IMR-90 (cell line): Measurements from ENCODE around the gene TRIM37. TPM values are rescaled to one million over a fixed set of nuclear protein-coding genes. Genes with fewer than 3 reads are reported as not detected.

Experiments
- CHD1 ChIP-seq: IDR thresholded peaks from 2 replicates; pipeline ENCODE4 v1.6.1; 2012; ENCODE audit warnings: low read depth, low read length, improper control_type of control experiment
- SMC3 ChIP-seq: fragments of 150-350 bp; IDR thresholded peaks from 2 replicates; pipeline ENCODE4 v1.6.1; 2016; ENCODE audit warnings: low read depth, mild to moderate bottlenecking, antibody characterized with exemption, low read length, moderate library complexity
- polyA plus RNA-seq, 3 experiments: library from polyadenylated mRNA; depleted of rRNA; stranded (reverse); fragments of >200 nt; gene quantifications; 2 replicates each; pipeline ENCODE4 v1.2.3, GENCODE V29; 2012; ENCODE audit warnings: low replicate concordance in 1 of 3
- total RNA-seq: library from RNA; depleted of rRNA; stranded (reverse); fragments of >200 nt; gene quantifications from 2 replicates; pipeline ENCODE4 v1.2.3, GENCODE V29; 2012
- TF ChIP-seq, protein P1 (sequence below): fragments of 150-350 bp; IDR thresholded peaks from 2 replicates; pipeline ENCODE4 v1.6.1; 2017; ENCODE audit warnings: mild to moderate bottlenecking, antibody characterized with exemption, low read length, low read depth

Gene TRIM37
- total and polyA plus RNA-seq, 2 of the 4 experiments (the other 2 are of a cell fraction) = 12.1 to 24.9 TPM

DNA sequence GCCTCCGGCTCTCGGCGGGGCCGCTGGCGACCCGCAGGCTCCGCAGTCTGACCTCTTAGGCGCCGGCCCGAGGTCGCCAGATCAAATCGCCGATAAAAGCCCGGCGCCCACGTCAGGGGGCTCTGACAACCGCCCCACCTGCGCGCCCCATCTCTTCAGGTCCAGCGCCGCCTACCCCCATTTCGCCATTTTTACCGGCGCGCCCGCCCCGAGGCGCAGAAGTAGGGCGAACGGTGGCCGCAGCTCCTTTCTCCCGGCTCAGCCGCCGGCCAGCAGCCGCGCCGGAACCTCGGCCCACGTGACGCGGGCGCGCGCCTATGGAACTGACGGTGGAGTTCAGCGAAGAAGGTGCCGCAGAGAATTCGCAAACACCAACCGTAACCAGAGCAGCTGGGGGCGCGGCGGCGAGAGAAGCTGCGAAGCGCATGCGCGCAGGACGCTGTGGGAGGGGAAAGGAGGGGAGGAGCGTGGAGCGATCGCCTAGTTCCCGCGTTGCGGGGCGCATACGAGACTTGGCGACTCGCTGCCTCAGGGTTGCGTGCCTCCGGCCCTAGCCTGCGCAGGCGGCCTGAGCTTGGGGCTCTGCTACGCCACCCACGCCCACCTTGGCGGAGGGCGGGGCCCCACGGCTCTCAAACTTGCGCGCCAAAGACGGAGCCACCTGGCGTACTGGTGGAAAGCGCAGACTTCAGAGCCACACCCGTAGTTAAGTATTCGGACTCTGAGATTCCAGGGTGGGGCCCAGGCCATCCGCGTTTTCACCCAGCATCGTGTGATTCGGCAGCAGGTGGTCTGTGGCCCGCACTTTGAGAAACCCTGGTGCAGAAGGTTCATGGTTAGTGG is at the start of gene TRIM37 (continued):
- TF ChIP-seq, protein P1, sequence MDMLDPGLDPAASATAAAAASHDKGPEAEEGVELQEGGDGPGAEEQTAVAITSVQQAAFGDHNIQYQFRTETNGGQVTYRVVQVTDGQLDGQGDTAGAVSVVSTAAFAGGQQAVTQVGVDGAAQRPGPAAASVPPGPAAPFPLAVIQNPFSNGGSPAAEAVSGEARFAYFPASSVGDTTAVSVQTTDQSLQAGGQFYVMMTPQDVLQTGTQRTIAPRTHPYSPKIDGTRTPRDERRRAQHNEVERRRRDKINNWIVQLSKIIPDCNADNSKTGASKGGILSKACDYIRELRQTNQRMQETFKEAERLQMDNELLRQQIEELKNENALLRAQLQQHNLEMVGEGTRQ = peak; percentile 98
- TF ChIP-seq SMC3 = peak; percentile 4; the same call in 1 of the 2 replicates
- no peak for TF ChIP-seq CHD1
